Trophoblast cell (in vitro differentiated cells and primary cell): ENCODE results near the gene DGKB.

Source experiments
- DNase-seq, 2 donors: peaks; one replicate each; pipeline ENCODE4 v3.0.0-alpha.2; 2016
- H2AFZ ChIP-seq: 2 replicates; pipeline ENCODE4 v1.6.1; 2013; ENCODE audit warnings: low read length, moderate library complexity, mild to moderate bottlenecking; ENCODE audit not compliant: insufficient read depth, poor library complexity
- H2AK5ac ChIP-seq: 2 replicates; pipeline ENCODE4 v1.6.1; 2013; ENCODE audit warnings: mild to moderate bottlenecking, low read length
- H2BK120ac ChIP-seq: 2 replicates; pipeline ENCODE4 v1.6.1; 2013; ENCODE audit warnings: low read length, mild to moderate bottlenecking, moderate library complexity; ENCODE audit not compliant: insufficient read depth, poor library complexity
- H2BK12ac ChIP-seq: 2 replicates; pipeline ENCODE4 v1.6.1; 2013; ENCODE audit warnings: mild to moderate bottlenecking, low read length, moderate library complexity
- H2BK5ac ChIP-seq: 2 replicates; pipeline ENCODE4 v1.6.1; 2013; ENCODE audit warnings: low read length, low read depth, moderate library complexity, mild to moderate bottlenecking; ENCODE audit not compliant: poor library complexity
- H3K14ac ChIP-seq: 2 replicates; pipeline ENCODE4 v1.6.1; 2013; ENCODE audit warnings: mild to moderate bottlenecking, low read length
- H3K18ac ChIP-seq: 2 replicates; pipeline ENCODE4 v1.6.1; 2013; ENCODE audit warnings: mild to moderate bottlenecking, low read length
- H3K23ac ChIP-seq: 2 replicates; pipeline ENCODE4 v1.6.1; 2013; ENCODE audit warnings: low read length
- H3K27ac ChIP-seq: 2 replicates; pipeline ENCODE4 v1.5.1; 2013; ENCODE audit warnings: low read depth, mild to moderate bottlenecking, inconsistent platforms, low read length, moderate library complexity
- H3K27me3 ChIP-seq: 2 replicates; pipeline ENCODE4 v1.6.1; 2013; ENCODE audit warnings: inconsistent platforms, mild to moderate bottlenecking, low read length, moderate library complexity; ENCODE audit not compliant: insufficient read depth
- H3K36me3 ChIP-seq, 2 experiments: 1 replicate in 1 of 2; 2 replicates in 1 of 2; pipeline ENCODE4 v1.6.1; 2013; ENCODE audit warnings: low read length in 2 of 2, mild to moderate bottlenecking in 2 of 2, moderate library complexity in 1 of 2; ENCODE audit not compliant: insufficient read depth in 2 of 2, control insufficient read depth in 1 of 2
- H3K4ac ChIP-seq: 2 replicates; pipeline ENCODE4 v1.6.1; 2013; ENCODE audit warnings: low read depth, mild to moderate bottlenecking, low read length, moderate library complexity
- H3K4me1 ChIP-seq, 2 experiments: 1 replicate in 1 of 2; 2 replicates in 1 of 2; pipeline ENCODE4 v1.6.1; 2013; ENCODE audit warnings: low read length in 2 of 2, mild to moderate bottlenecking in 2 of 2, moderate library complexity in 1 of 2; ENCODE audit not compliant: insufficient read depth in 2 of 2, control insufficient read depth in 1 of 2
- H3K4me2 ChIP-seq: 2 replicates; pipeline ENCODE4 v1.6.1; 2013; ENCODE audit warnings: inconsistent platforms, mild to moderate bottlenecking, low read length, moderate library complexity
- H3K4me3 ChIP-seq: 2 replicates; pipeline ENCODE4 v1.5.1; 2013; ENCODE audit warnings: mild to moderate bottlenecking, low read depth, low read length, inconsistent platforms
- H3K79me1 ChIP-seq: one replicate; pipeline ENCODE4 v1.6.1; 2013; ENCODE audit warnings: low read length
- H3K79me2 ChIP-seq: 2 replicates; pipeline ENCODE4 v1.6.1; 2013; ENCODE audit warnings: low read length, mild to moderate bottlenecking; ENCODE audit not compliant: control insufficient read depth, insufficient read depth, poor library complexity
- H3K9ac ChIP-seq: 2 replicates; pipeline ENCODE4 v1.6.1; 2013; ENCODE audit warnings: mild to moderate bottlenecking, low read length
- H3K9me3 ChIP-seq: 2 replicates; pipeline ENCODE4 v1.6.1; 2013; ENCODE audit warnings: low read depth, mild to moderate bottlenecking, control low read depth, inconsistent platforms, low read length; ENCODE audit not compliant: insufficient read depth
- H4K12ac ChIP-seq: 2 replicates; pipeline ENCODE4 v1.6.1; 2013; ENCODE audit warnings: low read depth, mild to moderate bottlenecking, low read length, moderate library complexity
- H4K8ac ChIP-seq: 2 replicates; pipeline ENCODE4 v1.6.1; 2013; ENCODE audit warnings: low read depth, mild to moderate bottlenecking, low read length, moderate library complexity
- H4K91ac ChIP-seq: one replicate; pipeline ENCODE4 v1.6.1; 2013; ENCODE audit warnings: low read depth, mild to moderate bottlenecking, low read length, moderate library complexity
- WGBS: extraction: QIAGEN DNeasy Blood & Tissue Kit; methylation state at CpG from one replicate; pipeline ENCODE4 v1.1.7; 2013; ENCODE audit warnings: missing lambda C conversion rate; ENCODE audit not compliant: insufficient read length, insufficient coverage; ENCODE audit errors: extremely low coverage; 5-methylcytosine and 5-hydroxymethylcytosine counted together

DGKB gene

GRCh38 chr7:14236834-14237233 lies 665.7 kb downstream of the DGKB start:
- WGBS = no CpG with 5 or more reads among the region's 3 CpGs
- Histone ChIP-seq H2BK12ac (no peak overlapping the region), H3K4me1 (no peaks in the 10 kb centered on the region), H4K91ac (no peak overlapping the region), H3K9ac (no peak overlapping the region), H4K12ac (no peak overlapping the region), H3K4ac (no peak overlapping the region), H3K79me2 (no peaks in the 10 kb centered on the region), H3K9me3 (no peaks in the 10 kb centered on the region), H3K4me3 (no peak overlapping the region), H3K36me3 (no peaks in the 10 kb centered on the region), H2BK120ac (no peak overlapping the region), H3K18ac (no peak overlapping the region), H3K14ac (no peak overlapping the region), H4K8ac (no peak overlapping the region), H2AFZ (no peak overlapping the region), H2BK5ac (no peak overlapping the region), H3K27me3 (no peaks in the 10 kb centered on the region), H3K79me1 (no peaks in the 10 kb centered on the region), H2AK5ac (no peak overlapping the region), H3K27ac (no peak overlapping the region), H3K23ac (no peak overlapping the region), H3K4me2 (no peak overlapping the region)
- DNase-seq = no peak

- no peak overlapping the region for H2AFZ ChIP-seq
- H3K9me3 ChIP-seq = no peaks in the 10 kb centered on the region
- no peak overlapping the region for H3K18ac ChIP-seq
- H3K4me2 ChIP-seq = no peak overlapping the region
- H2BK12ac ChIP-seq = no peak overlapping the region
- H2BK5ac ChIP-seq = no peak overlapping the region
- H3K14ac ChIP-seq = no peak overlapping the region
- H3K79me2 ChIP-seq = no peaks in the 10 kb centered on the region
- H4K91ac ChIP-seq = no peak overlapping the region
- no peaks in the 10 kb centered on the region for H3K27me3 ChIP-seq
- no peaks in the 10 kb centered on the region for H3K79me1 ChIP-seq
- H3K36me3 ChIP-seq = no peaks in the 10 kb centered on the region
- no peak overlapping the region for H4K8ac ChIP-seq
- H3K23ac ChIP-seq = no peak overlapping the region
- no peak overlapping the region for H3K4ac ChIP-seq
- no peak overlapping the region for H3K9ac ChIP-seq
- no peak overlapping the region for H3K27ac ChIP-seq
- H3K4me1 ChIP-seq = no peaks in the 10 kb centered on the region
- no peak overlapping the region for H2AK5ac ChIP-seq
- WGBS = no CpG with 5 or more reads among the region's 2 CpGs
- no peak overlapping the region for H4K12ac ChIP-seq
- DNase-seq = no peak
- no peak overlapping the region for H2BK120ac ChIP-seq
- H3K4me3 ChIP-seq = no peak overlapping the region
These were observed 667.5 kb downstream of the DGKB start for GRCh38 chr7:14235056-14235455.

- no peaks in the 10 kb centered on the region for H3K79me1 ChIP-seq
- H2BK12ac ChIP-seq = no peak overlapping the region
- H3K23ac ChIP-seq = no peak overlapping the region
- H2AFZ ChIP-seq = no peak overlapping the region
- no peak overlapping the region for H3K14ac ChIP-seq
- no peak overlapping the region for H3K4me3 ChIP-seq
- no peaks in the 10 kb centered on the region for H3K9me3 ChIP-seq
- no peak overlapping the region for H3K9ac ChIP-seq
- no peak overlapping the region for H3K27ac ChIP-seq
- no peak overlapping the region for H2BK5ac ChIP-seq
- H3K18ac ChIP-seq = no peak overlapping the region
- H3K79me2 ChIP-seq = no peaks in the 10 kb centered on the region
- H3K4me2 ChIP-seq = no peak overlapping the region
- no peak overlapping the region for H3K4ac ChIP-seq
- no peak overlapping the region for H4K91ac ChIP-seq
- no peak overlapping the region for H2AK5ac ChIP-seq
- no peaks in the 10 kb centered on the region for H3K27me3 ChIP-seq
- no peak for DNase-seq
- no peak overlapping the region for H4K8ac ChIP-seq
- no peaks in the 10 kb centered on the region for H3K4me1 ChIP-seq
- no CpG with 5 or more reads among the region's 4 CpGs for WGBS
- no peaks in the 10 kb centered on the region for H3K36me3 ChIP-seq
- no peak overlapping the region for H2BK120ac ChIP-seq
- no peak overlapping the region for H4K12ac ChIP-seq
These were observed 668.6 kb downstream of the DGKB start for GRCh38 chr7:14233868-14234369.

GRCh38 chr7:14233076-14233867 lies 669.3 kb downstream of the DGKB start:
- Histone ChIP-seq H4K8ac (no peak overlapping the region), H4K91ac (no peak overlapping the region), H3K9me3 (no peaks in the 10 kb centered on the region), H2BK120ac (no peak overlapping the region), H3K79me1 (no peaks in the 10 kb centered on the region), H3K9ac (no peak overlapping the region), H3K4me2 (no peak overlapping the region), H2BK5ac (no peak overlapping the region), H3K4ac (no peak overlapping the region), H3K4me1 (no peaks in the 10 kb centered on the region), H3K18ac (no peak overlapping the region), H3K4me3 (no peak overlapping the region), H3K36me3 (no peaks in the 10 kb centered on the region), H2BK12ac (no peak overlapping the region), H3K27ac (no peak overlapping the region), H2AFZ (no peak overlapping the region), H3K79me2 (no peaks in the 10 kb centered on the region), H3K14ac (no peak overlapping the region), H3K23ac (no peak overlapping the region), H2AK5ac (no peak overlapping the region), H3K27me3 (no peaks in the 10 kb centered on the region), H4K12ac (no peak overlapping the region)
- WGBS = no CpG with 5 or more reads among the region's 7 CpGs
- no peak for DNase-seq
